NB4 (cell line): Measurements from ENCODE around the gene THOC6.

Experiments
- POLR2A ChIP-seq: IDR thresholded peaks from 2 replicates; pipeline ENCODE4 v1.6.1; 2011; ENCODE audit warnings: mild to moderate bottlenecking; ENCODE audit not compliant: insufficient read length; ENCODE audit errors: extremely low read depth
- TF ChIP-seq, protein P1 (sequence below): IDR thresholded peaks from one replicate; pipeline ENCODE4 v1.5.1; 2012; ENCODE audit warnings: low read depth, low read length

GRCh38 chr16:3017794-3018506 is 5.9 kb upstream of the THOC6 start, which contains the start of gene CLDN6:
- TF ChIP-seq, protein P1, sequence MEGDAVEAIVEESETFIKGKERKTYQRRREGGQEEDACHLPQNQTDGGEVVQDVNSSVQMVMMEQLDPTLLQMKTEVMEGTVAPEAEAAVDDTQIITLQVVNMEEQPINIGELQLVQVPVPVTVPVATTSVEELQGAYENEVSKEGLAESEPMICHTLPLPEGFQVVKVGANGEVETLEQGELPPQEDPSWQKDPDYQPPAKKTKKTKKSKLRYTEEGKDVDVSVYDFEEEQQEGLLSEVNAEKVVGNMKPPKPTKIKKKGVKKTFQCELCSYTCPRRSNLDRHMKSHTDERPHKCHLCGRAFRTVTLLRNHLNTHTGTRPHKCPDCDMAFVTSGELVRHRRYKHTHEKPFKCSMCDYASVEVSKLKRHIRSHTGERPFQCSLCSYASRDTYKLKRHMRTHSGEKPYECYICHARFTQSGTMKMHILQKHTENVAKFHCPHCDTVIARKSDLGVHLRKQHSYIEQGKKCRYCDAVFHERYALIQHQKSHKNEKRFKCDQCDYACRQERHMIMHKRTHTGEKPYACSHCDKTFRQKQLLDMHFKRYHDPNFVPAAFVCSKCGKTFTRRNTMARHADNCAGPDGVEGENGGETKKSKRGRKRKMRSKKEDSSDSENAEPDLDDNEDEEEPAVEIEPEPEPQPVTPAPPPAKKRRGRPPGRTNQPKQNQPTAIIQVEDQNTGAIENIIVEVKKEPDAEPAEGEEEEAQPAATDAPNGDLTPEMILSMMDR: no peak
- no peak for TF ChIP-seq POLR2A
